Fibroblast of villous mesenchyme (primary cell): Measurements from ENCODE around the gene ZNF296. TPM values are rescaled to one million over a fixed set of nuclear protein-coding genes. Genes with fewer than 3 reads are reported as not detected.

ENCODE experiments used
- DNase-seq: peaks from one replicate; pipeline ENCODE4 v3.0.0-alpha.2; 2010; ENCODE audit warnings: low read depth
- H3K4me3 ChIP-seq: 2 replicates; pipeline ENCODE4 v1.5.1; 2011; ENCODE audit warnings: low read depth, mild to moderate bottlenecking, low read length
- CTCF ChIP-seq: IDR thresholded peaks from 2 replicates; pipeline ENCODE4 v1.5.1; 2012; ENCODE audit warnings: low read depth, mild to moderate bottlenecking, low read length; ENCODE audit not compliant: insufficient read depth
- total RNA-seq: library from RNA; depleted of rRNA; stranded (reverse); fragments of >200 nt; gene quantifications from 2 replicates; pipeline ENCODE4 v1.2.3, GENCODE V29; 2012

ZNF296 gene
- total RNA-seq, 1 donor, result under 0.01 TPM

DNA sequence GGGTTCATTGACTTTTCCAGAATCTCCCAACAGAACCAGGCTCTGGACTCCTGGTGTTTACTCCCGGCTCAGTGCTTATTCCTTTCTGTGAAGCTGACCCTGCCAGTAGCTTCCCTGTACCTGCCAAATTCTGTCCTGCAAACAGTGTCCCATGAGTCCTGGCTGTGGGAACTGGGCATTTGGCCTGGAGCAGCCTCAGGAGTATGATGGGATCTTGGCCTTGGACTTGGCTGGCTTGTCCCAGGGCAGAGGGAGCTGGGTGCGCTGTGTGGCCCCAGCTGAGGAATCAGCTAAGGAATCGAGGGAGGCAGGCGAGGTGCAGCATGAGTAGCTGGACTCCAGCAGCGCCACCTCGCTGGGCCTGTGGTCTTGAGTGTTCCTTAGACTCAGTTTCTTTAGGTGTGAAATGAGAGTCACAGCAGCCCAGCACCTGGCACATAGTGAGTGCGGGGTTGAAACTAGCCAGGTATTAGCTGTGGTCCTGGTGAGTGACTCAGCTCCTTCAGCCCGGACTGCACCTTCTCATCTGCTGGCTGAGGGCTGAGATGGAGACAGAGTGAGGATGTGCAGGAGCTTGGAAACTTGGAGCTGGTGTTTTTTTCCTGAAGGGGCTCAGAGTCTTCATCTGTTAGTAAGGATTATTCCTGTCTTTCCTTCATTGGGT is 27.1 kb downstream of the ZNF296 start:
- no peak for TF ChIP-seq CTCF
- no peak overlapping the region for H3K4me3 ChIP-seq
- no peak for DNase-seq

GRCh38 chr19:45047188-45047797 is 29.0 kb downstream of the ZNF296 start:
- no peak for DNase-seq
- no peak for TF ChIP-seq CTCF
- no peak overlapping the region for H3K4me3 ChIP-seq

- DNase-seq, result no peak
- no peak overlapping the region for H3K4me3 ChIP-seq
- TF ChIP-seq CTCF, result no peak
Observed at GRCh38 chr19:45046355-45046754, 29.9 kb downstream of the ZNF296 start.

DNA sequence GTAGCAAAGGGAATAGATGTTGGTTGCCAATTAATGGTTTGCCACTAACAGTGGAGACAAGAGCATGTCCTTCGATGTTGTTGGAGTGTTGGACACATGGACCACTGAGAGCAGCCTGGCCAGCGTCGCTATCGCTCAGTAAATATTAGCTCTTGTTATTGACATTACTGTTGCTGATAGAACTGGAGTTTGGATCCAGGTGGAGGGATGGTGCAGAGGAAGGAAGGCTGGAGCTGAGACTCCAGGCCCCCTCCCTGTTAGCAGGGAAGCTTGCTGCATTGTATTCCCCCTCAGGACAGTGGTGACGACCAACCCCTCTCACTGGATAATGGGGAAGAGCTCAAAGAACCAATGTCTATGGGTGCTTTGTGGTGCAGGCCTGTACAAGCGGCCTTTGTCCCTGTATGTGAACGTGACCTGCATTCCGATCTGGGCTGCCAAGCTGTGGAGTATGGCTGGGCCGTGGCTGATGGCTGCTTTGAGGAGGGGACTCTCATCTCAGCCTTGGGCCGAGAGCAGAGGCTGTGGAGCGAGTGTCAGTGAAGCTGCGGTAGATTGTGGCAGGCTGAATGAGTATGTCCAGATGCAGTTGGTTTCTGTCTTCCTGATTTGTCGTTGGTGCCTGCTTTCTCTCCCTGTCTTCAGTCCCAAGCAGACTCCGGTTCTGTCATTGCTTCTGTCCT is 30.5 kb downstream of the ZNF296 start:
- TF ChIP-seq CTCF, result no peak
- DNase-seq, result no peak
- no peak overlapping the region for H3K4me3 ChIP-seq

GRCh38 chr19:45041125-45041524 is 35.2 kb downstream of the ZNF296 start:
- TF ChIP-seq CTCF, result no peak
- no peak overlapping the region for H3K4me3 ChIP-seq
- DNase-seq, result no peak

DNA sequence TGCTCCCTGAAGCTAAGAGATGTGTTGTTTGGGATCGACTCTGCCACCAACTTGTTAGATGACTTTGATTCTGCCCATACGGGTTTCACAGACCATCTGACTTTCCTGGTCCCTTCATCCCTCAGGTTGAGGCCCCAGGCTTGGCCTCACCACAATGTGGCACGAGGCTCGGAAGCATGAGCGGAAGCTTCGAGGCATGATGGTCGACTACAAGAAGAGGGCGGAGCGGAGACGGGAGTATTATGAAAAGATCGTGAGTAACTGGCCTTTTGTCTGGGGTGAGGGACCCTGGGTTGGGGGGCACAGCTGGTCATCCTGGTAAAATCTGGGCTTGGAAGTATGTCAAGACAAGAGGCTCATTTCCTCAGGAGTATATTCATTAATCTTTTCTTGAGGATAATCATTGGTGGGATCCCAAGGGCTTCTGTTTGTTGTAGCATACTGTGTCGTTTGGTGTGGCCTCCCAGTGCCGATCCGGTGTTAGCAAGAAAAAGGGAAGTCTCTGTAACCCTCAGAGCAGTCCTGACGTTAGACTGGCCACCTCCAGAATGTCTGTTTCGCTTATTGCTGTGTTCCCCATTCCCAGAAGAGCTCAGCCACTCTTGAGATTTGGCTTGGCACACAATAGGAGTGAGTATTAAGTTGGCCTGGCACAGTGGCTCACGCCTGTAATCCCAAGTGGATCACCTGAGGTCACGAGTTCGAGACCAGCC is 36.1 kb downstream of the ZNF296 start:
- DNase-seq, result no peak
- TF ChIP-seq CTCF, result no peak
- peak overlapping the region; percentile 96 for H3K4me3 ChIP-seq
